Stimulated activated CD4-positive, alpha-beta T cell treated with anti-CD3 and anti-CD28 coated beads, TNF-alpha, amount 100 ng/mL, for 4 hours (primary cell): ENCODE data around the gene NEK3.
"Not testable (repeated sequence)": the region's sequence is repeated elsewhere in the genome, so short reads cannot be mapped to it uniquely, and the experiment has no call there.

Experiments
- DNase-seq, 3 experiments: peaks; one replicate each; pipeline ENCODE4 v3.0.0-alpha.2; 2020; ENCODE audit warnings: low read depth in 3 of 3

The NEK3 gene

DNA sequence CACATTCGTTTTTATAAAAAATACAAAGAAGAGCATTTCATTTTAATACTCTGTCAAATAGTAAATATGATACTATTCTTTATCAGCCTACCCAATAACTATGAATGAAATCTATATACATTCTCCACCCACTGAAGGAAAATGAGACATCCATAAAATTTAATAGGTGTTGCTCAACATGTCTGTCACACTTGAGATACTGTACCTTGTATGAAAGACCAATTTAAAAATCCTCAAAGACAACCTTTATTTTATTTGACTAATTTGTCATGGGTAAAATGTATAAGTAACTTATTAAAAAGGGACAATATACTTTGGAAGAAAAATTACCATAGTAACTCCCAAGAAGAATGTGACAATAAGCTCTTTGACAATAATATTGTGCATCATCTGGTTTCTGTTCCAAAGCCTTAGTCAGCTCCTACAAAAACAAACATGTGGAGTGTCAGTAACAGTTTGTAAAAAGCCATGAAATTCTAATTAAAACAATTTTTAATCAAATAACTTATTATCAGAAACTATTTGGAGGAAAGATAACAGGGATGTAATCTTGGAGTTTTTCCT lies 11.5 kb upstream of the NEK3 start:
- not testable (repeated sequence) for DNase-seq

DNA sequence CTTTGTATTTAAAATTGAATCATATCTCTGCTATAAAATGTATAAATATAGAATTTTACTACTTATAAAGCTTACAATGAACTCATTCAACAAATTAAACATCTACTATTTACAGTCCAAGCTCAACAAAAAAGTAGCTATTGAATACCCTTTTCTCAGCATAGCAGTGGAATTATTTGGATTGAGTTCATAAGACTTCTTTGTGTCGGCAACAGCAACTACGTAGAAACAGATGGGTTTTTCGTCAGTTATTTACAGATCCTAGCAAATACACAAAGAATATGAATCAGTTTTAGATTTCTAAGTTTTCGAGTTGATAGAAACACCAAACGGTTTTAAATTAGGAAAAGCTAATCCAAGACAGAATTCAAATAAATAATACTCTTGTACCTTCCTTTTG lies 10.4 kb upstream of the NEK3 start:
- DNase-seq = no peak

DNA sequence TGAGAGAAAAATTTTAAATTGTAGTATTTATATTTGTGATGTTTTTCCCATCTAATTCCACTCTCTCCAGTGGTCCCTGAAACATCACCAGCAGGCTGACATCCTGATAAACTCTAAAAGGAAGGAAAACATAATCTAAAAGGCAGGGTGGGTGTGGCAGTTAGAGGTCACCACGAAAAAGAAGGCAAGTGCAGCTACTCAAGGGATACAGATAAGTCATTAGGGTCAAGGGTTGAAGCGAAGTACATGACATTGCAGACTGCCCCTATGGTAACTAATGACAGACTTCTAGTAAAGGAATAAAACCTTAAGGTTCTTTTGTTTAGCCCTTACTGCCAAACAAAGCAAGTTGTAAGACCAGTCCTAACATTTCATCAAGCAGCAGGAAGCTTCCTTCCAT lies 6.0 kb upstream of the NEK3 start:
- no peak for DNase-seq

DNA sequence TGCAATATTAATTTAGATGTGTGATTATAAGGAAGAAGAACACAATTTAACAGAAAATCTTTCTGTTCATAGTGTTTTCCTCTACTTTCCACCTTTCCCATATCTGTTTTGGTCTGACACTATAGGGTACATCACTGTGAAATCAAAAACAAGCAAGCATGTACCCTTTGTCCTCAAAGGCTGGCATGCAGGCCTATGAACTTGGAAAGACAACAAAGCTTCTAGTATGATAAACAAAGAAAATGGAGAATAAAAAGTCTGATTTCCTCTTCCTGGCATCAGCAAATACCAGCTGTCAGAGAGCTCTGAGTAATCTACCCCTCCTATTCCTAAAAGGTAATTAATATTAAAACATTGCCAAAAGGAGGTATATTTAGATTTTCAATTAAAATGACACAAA lies 5.6 kb upstream of the NEK3 start:
- no peak for DNase-seq

DNA sequence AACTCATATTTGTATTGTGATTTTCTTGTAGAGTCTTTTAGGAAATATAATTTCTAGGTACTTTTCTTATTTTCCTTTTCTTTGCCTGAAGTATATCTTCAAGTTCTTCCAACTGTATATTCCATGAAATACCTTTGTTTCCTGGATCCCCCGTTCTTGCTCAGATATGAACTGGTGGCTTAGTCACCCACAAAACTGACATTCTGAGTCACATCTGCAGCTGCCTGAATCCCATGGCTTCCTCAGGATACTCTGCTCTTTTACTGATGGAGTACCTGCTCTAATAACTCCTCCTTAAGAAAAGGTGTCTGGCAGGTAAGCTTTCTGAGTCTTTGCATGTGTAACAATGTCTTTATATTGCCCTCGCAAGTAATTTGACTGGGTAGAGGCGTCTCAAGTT lies 4.5 kb upstream of the NEK3 start:
- DNase-seq = not testable (repeated sequence)

DNA sequence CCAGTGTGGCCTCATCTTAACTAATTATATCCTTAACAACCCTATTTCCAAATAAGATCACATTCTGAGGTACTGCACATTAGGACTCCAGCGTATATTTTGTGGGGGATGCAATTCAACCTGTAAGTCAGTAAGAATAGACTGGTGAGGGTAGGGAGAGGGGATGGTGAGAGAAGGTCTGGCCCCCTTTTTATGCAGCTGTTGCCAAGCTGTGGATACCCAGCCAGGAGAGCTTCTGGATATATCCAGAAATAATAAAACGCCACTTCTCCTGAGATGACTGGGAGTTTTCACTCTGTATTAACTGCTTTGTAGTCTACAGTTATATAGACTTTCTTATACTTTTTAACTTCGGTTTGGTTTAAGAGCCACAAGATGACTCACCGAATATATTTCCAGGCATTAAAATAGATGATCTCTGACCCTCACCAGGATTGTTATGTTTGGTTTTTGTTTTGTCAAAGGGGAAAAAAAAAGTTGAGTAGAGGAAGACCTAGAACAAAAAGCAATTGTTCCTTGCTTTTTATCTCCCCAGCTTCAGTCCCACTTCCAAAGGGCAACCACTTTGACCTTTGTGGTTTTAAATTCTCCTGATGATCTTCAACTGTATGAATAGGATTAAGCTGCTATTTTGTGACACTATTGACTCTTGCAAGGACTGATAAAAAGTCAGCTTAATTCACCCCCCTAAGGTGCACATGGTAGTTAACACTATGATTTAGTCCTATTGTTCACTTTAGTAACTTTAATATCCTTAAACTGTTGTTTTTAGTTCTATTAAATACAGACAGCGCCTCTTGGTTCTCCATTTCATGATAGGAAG lies 3.1 kb upstream of the NEK3 start:
- DNase-seq = no peak

DNA sequence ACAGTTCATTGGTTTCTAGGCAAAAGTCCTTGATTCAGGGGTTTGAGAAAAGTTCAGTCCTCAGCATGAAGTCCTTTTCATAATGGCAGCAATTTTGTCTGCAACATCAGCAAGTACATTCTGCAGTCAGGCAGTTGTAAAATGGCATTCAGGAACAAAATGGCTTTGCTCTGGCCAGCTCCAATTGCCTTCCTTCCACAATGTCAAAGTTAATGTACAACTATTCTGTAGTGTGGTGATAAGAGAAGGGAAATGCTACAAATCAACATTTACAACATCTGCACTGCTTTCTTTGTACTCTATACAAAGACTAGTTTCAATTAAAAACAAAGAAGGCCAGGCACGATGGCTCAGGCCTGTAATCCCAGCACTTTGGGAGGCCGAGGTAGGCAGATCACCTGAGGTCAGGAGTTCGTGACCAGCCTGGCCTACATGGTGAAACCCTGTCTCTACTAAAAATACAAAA lies 1.8 kb upstream of the NEK3 start:
- no peak for DNase-seq

DNA sequence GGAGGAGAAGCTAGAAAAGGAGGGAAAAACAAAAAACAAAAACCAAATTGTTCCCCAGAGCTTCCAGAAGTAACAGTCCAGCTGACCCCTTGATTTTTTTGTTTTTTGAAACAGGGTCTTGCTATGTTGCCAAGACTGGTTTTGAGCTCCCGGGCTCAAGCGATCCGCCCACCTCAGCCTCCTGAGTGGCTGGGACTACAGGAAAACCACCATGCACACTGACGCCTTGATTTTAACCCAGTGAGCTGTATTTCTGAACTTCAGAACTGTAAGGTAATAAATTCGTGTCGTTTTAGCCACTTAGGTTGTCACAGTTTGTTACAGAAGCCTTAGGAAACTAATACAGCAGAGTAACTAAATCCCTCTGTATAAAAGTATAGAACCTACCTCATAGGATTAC lies 1.1 kb upstream of the NEK3 start:
- DNase-seq = no peak

DNA sequence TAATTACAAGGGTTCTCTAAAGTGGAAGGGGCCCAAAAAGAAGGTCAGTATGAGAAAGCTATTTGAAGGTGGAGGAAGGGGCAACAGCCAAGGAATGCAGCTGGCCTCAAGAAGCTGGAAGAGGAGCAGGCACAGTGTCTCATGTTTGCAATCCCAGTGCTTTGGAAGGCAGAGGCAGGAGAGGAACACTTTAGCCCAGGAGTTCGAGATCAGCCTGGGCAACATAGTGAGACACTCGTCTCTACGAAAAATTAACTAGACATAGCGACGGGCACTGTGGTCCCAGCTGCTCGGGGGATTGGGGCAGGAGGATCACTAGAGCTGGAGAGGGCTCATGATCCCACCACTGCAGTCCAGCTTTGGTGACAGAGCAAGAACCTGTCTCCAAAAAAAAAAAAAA lies 656 bp upstream of the NEK3 start:
- DNase-seq = no peak

DNA sequence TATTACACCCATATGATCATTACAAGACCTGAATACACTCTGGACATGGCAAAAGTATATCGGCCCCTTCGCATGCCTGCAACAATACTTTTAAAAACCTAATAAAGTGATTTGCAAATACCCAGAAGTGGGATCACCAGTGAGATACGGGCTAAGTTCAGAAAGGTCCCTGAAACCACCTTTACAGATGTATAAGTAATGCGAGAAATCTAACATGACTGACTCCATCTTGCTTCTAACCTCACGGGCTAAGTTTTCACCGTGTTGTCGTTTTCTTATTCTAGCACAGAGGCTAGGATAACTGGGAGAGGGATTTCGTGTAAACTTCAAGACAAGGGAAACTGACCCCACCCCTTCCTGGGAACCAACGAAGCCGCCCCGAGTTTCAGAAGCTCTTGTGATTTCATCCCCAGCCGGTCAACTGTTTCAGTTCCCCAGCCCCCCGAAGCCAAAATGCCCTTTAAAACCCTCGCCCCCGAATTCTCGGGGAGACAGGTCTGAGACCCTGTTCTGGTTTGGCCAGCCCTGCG lies 703 bp downstream of the NEK3 start:
- DNase-seq = no peak

DNA sequence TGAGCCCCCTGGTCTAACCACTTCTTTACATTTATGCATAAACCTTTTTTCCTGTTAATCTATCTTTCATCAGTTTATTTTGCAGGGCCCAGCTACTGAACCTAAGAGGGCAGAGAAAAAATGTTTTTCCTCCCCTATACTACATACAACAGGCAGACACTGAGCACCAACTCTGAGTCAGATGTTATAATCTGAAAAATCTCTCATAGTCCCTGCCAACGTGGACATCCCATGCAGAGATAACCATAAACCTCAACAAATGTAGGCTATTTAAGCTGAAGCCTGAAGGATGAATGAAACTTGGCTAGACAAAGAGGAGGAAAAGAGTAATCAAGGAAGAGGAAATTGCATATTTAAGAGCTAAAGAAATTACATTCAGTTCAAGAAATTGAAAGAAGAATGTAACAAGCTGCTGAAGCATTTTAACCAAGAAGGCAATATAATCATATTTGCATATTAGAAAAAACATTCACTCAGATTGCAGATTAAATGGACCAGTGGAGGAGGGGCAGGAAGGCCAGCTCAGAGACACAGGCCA lies 2.6 kb downstream of the NEK3 start:
- DNase-seq = no peak

DNA sequence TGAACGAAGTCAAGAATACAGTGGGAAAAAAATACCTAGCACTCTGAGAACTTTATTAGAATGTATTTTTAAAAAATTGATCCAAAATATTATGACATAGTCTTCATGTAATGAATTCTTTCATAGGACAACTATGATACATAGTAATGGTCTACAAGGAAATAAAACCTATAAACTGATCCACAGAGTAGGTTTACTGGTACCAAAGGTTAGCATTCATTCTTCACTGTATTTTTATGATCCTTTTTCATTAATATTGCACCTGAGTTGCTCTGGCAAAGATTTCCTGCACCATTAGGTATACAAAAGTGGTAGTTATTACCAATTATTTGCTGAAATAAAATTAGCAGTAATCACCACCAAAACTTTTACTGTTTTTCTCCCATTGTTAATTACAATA lies 4.2 kb downstream of the NEK3 start:
- no peak for DNase-seq

DNA sequence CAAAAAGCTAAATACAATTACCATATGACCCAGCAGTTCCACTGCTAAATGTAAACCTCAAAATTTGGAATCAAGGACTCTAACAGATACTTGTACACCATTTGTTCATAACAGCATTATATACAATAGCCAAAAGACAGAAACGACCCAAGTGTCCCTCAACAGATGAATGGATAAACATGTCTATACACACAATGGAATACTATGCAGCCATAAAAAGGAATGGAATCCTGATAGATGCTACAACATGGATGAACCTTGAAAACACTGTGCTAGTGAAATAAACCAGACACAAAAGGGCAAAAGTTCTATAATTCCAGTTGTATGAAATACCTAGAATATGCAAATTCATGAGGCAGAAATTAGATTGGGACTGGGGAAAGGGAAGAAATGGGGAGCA lies 12.2 kb downstream of the NEK3 start:
- no peak for DNase-seq

DNA sequence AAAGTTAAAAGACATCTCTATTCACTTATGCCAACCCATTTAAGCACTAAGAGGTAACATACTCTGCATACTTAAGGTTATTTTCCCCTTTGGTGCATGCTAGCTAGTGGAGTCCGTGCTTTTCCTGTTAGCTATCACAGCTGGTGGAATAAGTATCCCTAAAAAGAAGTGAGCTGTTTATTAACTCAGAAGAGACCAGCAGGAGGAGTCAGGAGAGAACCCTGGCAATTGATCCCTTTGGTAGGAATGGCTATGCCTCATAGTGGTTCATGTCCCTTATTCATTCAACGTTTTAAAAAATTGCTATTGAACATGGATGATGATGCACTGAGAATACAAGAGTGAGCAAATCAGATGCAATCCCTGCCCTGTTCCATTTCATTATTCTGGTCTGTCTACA lies 18.1 kb downstream of the NEK3 start:
- DNase-seq = no peak

DNA sequence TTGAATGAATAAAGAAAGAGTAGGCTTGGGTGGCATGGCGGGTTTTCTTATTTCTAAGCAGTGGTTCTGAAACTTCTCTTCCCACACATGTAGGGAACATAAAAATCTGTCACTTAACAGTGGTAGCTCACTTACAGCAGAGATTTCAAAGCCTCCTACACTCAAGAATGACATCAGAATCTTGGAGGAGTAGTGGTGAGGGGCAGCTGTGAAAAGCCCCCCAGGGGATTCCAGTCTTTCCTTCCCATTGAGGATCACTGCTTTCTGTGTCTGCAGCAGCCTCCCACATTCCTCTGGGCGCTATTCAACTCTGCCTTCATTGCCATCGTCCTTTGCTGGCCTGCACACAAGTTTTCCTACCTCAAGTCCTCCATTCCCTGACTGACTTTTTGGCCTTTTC lies 21.9 kb downstream of the NEK3 start:
- no peak for DNase-seq

DNA sequence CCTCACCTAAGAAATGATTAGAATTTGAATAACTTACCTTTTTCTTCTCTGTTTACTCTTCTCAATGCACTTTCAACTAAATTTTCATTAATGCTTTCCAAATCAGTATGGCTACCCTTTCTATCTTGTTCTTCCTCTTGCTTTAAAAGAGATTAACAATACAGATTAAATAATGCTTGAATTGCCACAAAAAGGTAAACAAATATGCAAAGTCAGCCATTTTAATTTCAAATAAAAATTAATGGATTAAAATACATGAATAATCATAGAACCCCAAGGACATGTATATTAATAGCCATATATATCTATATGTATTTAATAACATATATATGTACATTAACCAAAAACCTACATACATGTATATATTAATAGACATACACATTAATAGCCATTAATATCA lies 22.6 kb downstream of the NEK3 start:
- no peak for DNase-seq

DNA sequence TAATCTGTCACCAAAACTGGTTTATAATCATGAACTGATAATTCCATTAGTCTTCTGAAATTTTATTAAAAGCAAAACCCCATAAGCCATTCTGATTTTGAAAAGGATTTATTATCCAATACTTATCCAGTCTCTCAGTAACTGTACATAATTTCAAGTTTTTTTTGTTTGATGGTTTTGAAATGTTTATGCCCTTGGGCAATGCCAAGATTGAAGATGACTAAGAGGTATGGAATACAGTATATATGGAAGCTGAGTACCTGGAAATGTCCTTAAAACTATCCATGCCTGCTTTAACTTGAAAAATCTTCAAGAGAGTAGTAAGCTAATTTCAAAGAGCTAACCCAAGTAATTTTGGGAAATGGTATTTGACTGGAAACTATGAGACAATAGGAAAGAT lies 28.8 kb downstream of the NEK3 start:
- DNase-seq = no peak

DNA sequence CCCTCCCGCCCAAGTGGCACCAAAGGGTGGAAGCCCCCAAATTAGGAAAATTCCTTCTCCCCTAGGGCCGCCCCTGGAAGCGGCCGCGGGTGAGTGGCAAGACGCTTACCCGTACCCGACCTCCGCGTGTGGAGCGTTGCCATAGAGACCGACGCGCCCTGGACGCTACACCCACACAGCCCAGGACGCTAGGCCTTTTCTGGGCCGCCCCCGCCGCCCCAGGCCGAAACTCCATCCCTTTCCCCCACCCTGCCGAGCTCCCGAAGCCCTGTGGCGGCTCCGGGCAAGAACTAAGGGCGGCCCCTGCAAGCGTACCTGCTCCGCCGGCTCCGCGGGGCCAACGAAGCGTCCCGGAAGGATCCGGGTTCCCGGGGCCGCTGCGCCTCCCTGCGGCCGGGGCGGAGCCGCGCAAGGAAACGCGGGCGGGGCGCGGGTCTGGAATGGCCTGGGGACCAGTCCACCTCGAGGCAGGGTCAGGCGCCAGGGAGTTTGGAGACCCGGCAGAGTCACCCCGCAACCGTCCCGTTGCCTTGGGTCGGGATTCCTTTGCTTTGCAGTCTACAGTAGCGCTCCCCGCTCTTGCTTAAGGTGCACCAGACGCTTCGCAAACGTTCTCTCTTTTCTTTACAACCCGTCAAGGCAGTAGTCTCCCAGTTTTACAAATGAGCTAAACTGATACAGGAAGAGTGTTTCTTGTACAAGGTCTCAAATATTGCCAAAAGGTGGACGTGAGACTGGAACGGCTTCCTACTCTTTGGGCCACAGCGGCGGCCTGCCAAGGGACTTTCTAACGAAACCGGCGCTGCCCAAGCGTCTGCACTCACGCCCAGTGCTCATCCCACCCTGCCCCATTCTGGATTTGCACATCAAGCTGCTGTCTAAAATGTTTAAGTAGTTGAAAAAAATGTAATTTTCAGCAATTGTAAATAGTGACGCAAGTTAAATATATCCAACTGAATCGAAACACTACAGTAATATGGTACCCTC lies 30.4 kb downstream of the NEK3 start, which contains the start of gene NEK5:
Gene NEK5 (minus strand): TSS at position 360 of the 987 bp plus-strand sequence. CDS start 1,591 bp downstream, outside the sequence.
- peak in 2 of 3 experiments; percentile 5 to 31 for DNase-seq

DNA sequence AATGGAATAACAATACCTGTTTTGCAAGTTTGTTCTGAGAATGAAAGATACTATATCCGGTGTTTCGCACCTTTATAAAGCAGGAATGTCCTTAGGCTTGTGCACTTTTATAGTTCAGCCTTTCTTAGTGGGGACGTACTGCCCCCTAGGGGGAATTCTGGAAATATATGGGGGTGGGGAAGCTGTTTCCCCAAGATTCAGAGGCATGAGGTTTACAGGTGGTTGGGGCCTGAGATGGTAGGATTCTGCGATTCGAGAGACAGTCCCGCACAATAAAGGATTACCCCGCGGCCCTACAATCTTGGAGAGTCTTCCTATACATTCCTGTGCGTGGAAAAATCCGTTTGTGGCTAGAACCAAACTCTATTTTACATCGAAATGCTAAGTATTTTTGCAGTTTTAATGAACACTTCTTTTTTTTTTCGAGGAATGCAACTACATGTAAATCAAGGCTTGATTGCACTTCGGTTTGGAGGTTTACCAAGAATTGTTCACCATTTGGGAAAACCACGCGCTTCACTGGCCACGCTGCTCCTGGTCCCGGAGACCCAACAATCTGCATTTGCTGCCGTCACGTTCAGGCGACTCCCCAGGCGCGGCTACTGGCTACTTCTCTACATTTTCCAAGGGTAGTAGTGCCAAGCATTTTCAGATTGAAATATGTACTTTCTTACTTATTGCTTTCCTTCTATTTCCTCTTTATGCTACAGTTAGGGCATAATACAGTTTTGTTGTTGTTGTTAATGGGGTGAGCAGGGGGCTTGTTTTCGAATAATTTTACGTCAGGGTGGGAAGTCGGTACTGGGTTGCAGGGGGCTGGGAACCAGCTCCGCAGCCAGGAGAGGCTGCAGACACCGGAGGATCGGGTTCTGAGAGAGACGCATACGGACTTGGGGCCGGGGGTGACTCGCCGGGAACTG lies 31.4 kb downstream of the NEK3 start:
- peak in 2 of 3 experiments; percentile 22 for DNase-seq

DNA sequence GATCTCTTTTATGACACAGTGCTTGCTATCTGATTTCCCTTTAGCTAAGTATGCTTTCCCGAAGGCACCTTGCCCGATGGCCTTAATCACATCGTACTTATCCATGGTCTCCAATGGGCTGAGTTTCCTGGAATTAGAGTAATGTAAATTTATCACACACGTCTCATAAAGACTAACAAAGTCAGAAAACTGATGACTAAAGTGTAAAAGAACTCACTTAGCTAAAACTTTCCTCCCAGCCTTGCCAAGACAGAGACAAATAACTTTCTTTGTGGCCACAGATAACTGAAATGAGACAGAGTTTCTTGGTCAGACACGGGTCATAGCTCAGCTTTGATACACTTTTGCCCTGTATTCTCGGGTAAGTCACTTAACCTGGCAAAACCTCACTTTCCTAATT lies 32.0 kb downstream of the NEK3 start:
- no peak for DNase-seq

DNA sequence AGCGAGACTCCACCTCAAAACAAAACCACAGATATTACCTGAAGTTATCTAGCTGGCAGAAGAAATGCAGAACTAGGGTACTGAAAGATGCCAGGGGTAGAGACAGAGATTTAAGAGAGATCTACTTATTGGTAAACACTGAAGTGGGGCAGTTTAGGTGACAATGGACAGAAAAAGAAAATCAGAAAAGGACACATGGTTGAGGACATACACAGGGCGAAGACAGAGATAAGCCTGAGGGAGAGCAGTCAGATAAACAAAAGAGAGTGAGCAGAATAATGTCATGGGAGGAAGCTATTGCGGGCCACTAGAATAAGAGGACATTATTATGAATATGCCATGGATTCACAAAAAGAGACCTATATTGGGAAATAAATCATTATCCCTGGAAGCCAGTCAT lies 33.9 kb downstream of the NEK3 start:
- DNase-seq = no peak
